BLaER1 (cell line): Measurements from ENCODE around the gene SFRP5.

Experiments used
- H3K27ac ChIP-seq: shearing (Covaris generic); formaldehyde crosslinking; 2 replicates; pipeline ENCODE4 v1.8.1; 2022
- H3K27me3 ChIP-seq: shearing (Covaris generic); formaldehyde crosslinking; 2 replicates; pipeline ENCODE4 v1.8.1; 2022
- H3K36me3 ChIP-seq: shearing (Covaris generic); formaldehyde crosslinking; 2 replicates; pipeline ENCODE4 v1.8.1; 2022
- H3K4me1 ChIP-seq: shearing (Covaris generic); formaldehyde crosslinking; 2 replicates; pipeline ENCODE4 v1.8.1; 2022
- H3K4me2 ChIP-seq: shearing (Covaris generic); formaldehyde crosslinking; 2 replicates; pipeline ENCODE4 v1.8.1; 2022
- H3K4me3 ChIP-seq: shearing (Covaris generic); formaldehyde crosslinking; 2 replicates; pipeline ENCODE4 v1.8.1; 2022
- H3K9ac ChIP-seq: shearing (Covaris generic); formaldehyde crosslinking; 2 replicates; pipeline ENCODE4 v1.8.1; 2022
- H3K9me3 ChIP-seq: shearing (Covaris generic); formaldehyde crosslinking; 2 replicates; pipeline ENCODE4 v1.8.1; 2022
- H4K20me1 ChIP-seq: shearing (Covaris generic); formaldehyde crosslinking; 2 replicates; pipeline ENCODE4 v1.8.1; 2022
- Cebpa-rat ChIP-seq: shearing (Covaris generic); IDR thresholded peaks from 2 replicates; pipeline ENCODE4 v1.8.1; 2022

Gene SFRP5

DNA sequence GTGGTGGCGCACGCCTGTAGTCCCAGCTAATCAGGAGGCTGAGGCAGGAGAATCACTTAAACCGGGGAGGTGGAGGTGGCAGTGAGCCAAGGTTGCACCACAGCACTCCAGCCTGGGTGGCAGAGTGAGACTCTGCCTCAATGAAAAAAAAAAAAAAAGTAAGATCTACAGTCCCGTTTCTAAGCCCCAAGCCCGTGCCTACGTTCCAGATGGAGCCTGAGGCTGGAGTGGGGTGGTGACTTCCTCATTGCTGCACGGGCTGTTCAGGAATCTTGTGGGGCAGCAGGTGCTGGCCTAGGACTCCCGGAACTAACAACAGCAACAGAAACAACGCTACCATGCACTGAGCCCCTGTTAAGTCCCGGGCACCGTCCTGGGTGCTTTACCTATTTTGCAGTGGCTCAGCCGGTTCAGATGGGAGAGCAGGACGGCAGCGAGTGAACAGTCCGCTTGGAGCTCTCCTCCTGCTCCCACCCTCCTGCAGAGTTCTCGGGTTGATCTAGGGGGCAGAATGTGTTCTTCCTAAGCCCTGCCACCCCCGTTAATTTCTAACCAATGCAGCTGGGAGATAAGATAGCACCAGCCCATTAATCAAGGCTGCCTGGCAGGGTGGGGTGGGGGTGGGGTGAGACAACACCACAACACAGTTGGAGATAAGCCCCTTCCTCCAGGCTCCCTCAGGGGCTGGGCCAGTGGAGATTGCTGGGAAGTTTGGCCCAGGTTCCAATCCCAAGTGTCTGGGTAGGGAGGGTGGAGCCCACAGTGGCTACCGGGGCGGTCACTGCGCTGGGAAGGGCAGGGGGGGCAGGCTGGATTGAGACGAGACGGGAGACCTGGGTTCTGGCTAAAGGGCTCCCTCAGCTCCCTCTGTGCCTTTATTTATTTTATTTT, 17.0 kb upstream of the SFRP5 start:
- H3K9ac ChIP-seq = no peak overlapping the region
- no peak overlapping the region for H3K4me3 ChIP-seq
- H3K4me1 ChIP-seq = peaks cover 18% of the 10 kb centered on the region
- no peaks in the 10 kb centered on the region for H4K20me1 ChIP-seq
- H3K27ac ChIP-seq = no peak overlapping the region; the same call in 1 of the 2 replicates
- no peak for TF ChIP-seq Cebpa-rat
- no peaks in the 10 kb centered on the region for H3K9me3 ChIP-seq
- H3K36me3 ChIP-seq = no peaks in the 10 kb centered on the region
- H3K27me3 ChIP-seq = no peaks in the 10 kb centered on the region
- peak overlapping the region; percentile 56 for H3K4me2 ChIP-seq

DNA sequence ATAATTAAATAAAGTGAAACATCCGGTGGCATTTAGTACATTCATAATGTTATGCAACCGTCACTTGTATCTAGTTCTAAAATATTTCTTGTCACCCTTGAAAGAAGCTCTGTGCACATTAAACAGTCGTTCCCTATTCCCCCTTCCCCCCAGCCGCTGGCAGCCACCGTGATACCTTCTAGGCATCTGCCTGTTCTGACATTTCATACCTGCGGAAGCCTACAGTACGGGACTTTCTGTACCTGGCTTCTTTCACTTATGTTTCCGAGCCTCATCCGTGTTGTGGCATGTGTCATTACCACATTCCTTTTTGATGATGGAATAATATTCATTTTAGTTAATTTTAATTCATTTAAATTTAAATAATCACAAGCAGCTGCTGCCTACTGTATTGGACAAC, 13.9 kb upstream of the SFRP5 start:
- H3K9ac ChIP-seq = no peak overlapping the region
- no peak for TF ChIP-seq Cebpa-rat
- H3K4me3 ChIP-seq = no peak overlapping the region
- no peaks in the 10 kb centered on the region for H4K20me1 ChIP-seq
- H3K36me3 ChIP-seq = no peaks in the 10 kb centered on the region
- H3K4me1 ChIP-seq = peaks cover 36% of the 10 kb centered on the region
- H3K9me3 ChIP-seq = no peaks in the 10 kb centered on the region
- H3K4me2 ChIP-seq = no peak overlapping the region
- H3K27me3 ChIP-seq = no peaks in the 10 kb centered on the region
- no peak overlapping the region for H3K27ac ChIP-seq

- H3K4me2 ChIP-seq = no peak overlapping the region
Measured at GRCh38 chr10:97785231-97785630, 13.4 kb upstream of the SFRP5 start.

DNA sequence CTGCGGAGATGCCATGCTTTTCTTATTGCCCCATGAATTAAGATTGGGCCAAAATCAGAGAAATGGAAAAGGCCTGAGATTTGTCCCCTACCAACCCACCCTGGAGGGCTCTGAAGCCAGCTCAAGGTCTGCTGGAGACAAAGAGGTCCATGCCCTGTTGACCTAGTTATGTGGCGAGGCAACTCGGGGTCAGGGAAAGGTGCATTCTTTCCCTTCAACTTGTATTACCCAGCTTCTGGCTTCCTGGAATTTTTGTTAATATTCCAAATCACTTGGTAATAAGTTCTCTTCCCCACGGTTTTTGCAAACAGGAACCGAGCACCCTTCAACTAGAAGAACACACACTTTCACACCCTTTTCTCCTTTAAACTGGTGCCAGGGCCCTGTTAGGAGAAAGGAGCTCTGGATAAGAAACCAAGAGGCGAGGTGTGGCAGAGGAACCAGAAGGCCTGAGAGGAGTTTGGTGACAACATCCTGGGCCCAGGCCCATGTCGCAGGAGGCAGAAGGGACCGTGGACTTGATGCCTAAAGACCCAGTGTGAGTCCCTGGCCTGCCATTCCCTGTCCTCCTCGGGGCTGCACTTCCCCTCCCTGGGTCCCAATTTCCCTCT, 12.5 kb upstream of the SFRP5 start:
- no peaks in the 10 kb centered on the region for H4K20me1 ChIP-seq
- no peaks in the 10 kb centered on the region for H3K36me3 ChIP-seq
- no peak for TF ChIP-seq Cebpa-rat
- H3K4me3 ChIP-seq = no peak overlapping the region
- peaks cover 47% of the 10 kb centered on the region for H3K4me1 ChIP-seq
- H3K9ac ChIP-seq = no peak overlapping the region
- H3K27me3 ChIP-seq = no peaks in the 10 kb centered on the region
- no peak overlapping the region for H3K27ac ChIP-seq
- H3K9me3 ChIP-seq = no peaks in the 10 kb centered on the region
- no peak overlapping the region for H3K4me2 ChIP-seq

More at GRCh38 chr10:97785231-97785630, 13.4 kb upstream of the SFRP5 start:
- no peak for TF ChIP-seq Cebpa-rat
- no peaks in the 10 kb centered on the region for H3K27me3 ChIP-seq
- peaks cover 41% of the 10 kb centered on the region for H3K4me1 ChIP-seq
- H3K27ac ChIP-seq = no peak overlapping the region
- no peak overlapping the region for H3K4me3 ChIP-seq
- no peaks in the 10 kb centered on the region for H3K9me3 ChIP-seq
- H3K9ac ChIP-seq = no peak overlapping the region
- H3K36me3 ChIP-seq = no peaks in the 10 kb centered on the region
- no peaks in the 10 kb centered on the region for H4K20me1 ChIP-seq

- Histone ChIP-seq H3K4me2 (peak overlapping the region; percentile 88), H3K4me3 (no peak overlapping the region), H3K36me3 (no peaks in the 10 kb centered on the region), H3K9me3 (no peaks in the 10 kb centered on the region), H3K27me3 (no peaks in the 10 kb centered on the region), H3K4me1 (peaks cover 54% of the 10 kb centered on the region), H3K27ac (peak overlapping the region; percentile 79), H3K9ac (peak overlapping the region; percentile 58; the same call in 1 of the 2 replicates), H4K20me1 (no peaks in the 10 kb centered on the region)
- no peak for TF ChIP-seq Cebpa-rat
Measured at GRCh38 chr10:97782455-97783228, 10.8 kb upstream of the SFRP5 start.

- Histone ChIP-seq H3K4me2 (peak overlapping the region; percentile 88), H3K4me1 (peaks cover 56% of the 10 kb centered on the region), H4K20me1 (no peaks in the 10 kb centered on the region), H3K27ac (peak overlapping the region; percentile 79), H3K36me3 (no peaks in the 10 kb centered on the region), H3K9me3 (no peaks in the 10 kb centered on the region), H3K27me3 (no peaks in the 10 kb centered on the region), H3K4me3 (no peak overlapping the region), H3K9ac (peak overlapping the region; percentile 58)
- TF ChIP-seq Cebpa-rat = no peak
Measured at GRCh38 chr10:97781618-97782331, 10.0 kb upstream of the SFRP5 start.

GRCh38 chr10:97780841-97781617, 9.2 kb upstream of the SFRP5 start:
- H3K27me3 ChIP-seq = no peaks in the 10 kb centered on the region
- no peak overlapping the region for H3K4me3 ChIP-seq
- H4K20me1 ChIP-seq = no peaks in the 10 kb centered on the region
- peak overlapping the region; percentile 58 for H3K9ac ChIP-seq
- no peak for TF ChIP-seq Cebpa-rat
- no peaks in the 10 kb centered on the region for H3K9me3 ChIP-seq
- peaks cover 56% of the 10 kb centered on the region for H3K4me1 ChIP-seq
- peak overlapping the region; percentile 79 for H3K27ac ChIP-seq
- no peaks in the 10 kb centered on the region for H3K36me3 ChIP-seq
- H3K4me2 ChIP-seq = peak overlapping the region; percentile 88

DNA sequence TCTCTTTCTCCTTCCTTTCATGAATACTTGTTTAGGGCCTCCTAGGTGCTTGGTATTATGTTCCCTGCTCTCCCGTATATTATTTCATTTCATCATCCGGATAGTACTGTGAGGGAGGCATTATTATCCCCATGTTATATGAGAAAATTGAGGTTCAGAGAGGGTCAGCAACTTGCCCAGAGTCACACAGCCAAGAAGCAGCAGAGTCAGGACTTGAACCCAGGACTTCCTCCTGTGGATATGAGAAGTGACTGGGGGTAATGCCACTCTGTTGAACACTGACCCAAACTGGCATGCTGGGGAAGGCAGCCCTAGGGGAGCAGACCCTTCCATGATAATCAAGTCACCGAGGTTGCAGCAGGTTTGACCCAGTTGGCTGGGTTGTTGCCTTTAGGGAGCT, 8.2 kb upstream of the SFRP5 start:
- Histone ChIP-seq H3K27me3 (0 out of 2 replicates have a peak, but pooled peaks cover 1% of the 10 kb centered on the region), H3K9me3 (no peaks in the 10 kb centered on the region), H3K36me3 (no peaks in the 10 kb centered on the region), H3K9ac (no peak overlapping the region), H4K20me1 (no peaks in the 10 kb centered on the region), H3K4me1 (peaks cover 56% of the 10 kb centered on the region), H3K4me2 (peak overlapping the region; percentile 88; the same call in 1 of the 2 replicates), H3K4me3 (no peak overlapping the region), H3K27ac (no peak overlapping the region)
- TF ChIP-seq Cebpa-rat = no peak
